ENCODE data around the gene DENND1B. TPM values are rescaled to one million over a fixed set of nuclear protein-coding genes. Genes with fewer than 3 reads are reported as not detected.

Gene DENND1B, protein sequence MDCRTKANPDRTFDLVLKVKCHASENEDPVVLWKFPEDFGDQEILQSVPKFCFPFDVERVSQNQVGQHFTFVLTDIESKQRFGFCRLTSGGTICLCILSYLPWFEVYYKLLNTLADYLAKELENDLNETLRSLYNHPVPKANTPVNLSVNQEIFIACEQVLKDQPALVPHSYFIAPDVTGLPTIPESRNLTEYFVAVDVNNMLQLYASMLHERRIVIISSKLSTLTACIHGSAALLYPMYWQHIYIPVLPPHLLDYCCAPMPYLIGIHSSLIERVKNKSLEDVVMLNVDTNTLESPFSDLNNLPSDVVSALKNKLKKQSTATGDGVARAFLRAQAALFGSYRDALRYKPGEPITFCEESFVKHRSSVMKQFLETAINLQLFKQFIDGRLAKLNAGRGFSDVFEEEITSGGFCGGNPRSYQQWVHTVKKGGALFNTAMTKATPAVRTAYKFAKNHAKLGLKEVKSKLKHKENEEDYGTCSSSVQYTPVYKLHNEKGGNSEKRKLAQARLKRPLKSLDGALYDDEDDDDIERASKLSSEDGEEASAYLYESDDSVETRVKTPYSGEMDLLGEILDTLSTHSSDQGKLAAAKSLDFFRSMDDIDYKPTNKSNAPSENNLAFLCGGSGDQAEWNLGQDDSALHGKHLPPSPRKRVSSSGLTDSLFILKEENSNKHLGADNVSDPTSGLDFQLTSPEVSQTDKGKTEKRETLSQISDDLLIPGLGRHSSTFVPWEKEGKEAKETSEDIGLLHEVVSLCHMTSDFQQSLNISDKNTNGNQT
- 22.0 TPM for total RNA-seq
- long read RNA-seq, full-length matches to known transcripts, result 8 of 40 reads
- long read RNA-seq, partial matches to known transcripts, result 5 of 40 reads
- long read RNA-seq, other reads (novel, unspliced or antisense), result 27 of 40 reads

DNA sequence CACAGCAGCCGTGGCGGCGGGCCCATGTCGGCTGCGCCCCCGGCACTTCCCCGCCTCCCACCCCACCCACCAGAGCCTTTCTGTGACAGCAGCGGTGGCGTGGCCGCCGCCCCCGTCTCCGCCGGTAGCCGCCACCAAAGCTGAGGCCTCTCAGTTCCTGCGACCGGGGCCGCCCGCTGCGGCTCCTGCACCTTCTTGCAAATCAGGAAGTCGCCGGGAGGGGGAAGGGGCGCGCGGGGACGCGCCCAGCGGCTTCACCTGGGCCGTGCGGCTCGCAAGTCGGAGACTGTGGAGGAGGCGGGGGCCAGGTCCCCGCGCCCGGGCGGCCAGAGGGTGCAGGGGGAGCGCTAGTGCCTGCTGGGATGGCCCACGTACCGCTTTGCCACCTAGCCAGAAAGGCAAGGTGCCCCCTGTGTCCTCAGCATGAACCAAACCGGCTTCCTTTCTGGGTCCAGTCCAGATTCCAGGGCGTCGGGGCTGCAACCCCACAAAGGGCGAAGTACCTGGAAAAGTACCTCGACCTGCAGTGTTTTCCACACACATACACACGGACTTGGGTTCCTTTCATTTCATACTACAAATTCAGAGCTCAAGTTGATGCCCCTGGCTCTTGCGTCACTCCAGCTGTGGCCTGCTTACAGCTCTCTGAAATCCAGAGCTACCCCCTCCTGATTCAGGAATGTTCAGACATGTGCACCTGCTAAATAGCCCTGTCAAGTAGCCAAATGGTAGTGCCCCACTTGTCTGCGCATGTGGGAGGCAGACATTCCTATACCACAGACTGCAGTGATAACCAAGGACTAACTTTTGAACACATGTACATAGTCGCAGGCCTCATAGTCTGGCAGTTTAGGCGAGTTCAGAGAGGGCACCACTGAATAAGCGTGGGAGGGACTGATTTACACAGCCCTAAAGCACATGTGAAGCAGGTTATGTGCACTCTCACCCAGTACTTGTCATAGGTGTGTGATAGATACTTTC, at the start of gene DENND1B:
Gene DENND1B, minus strand, starts transcription at position 199 of the 981 bp plus-strand sequence. CDS start 325 bp downstream, outside the sequence.
- peak; percentile 94 for DNase-seq (ENCODE audit: low spot score)
- intact Hi-C loops (cut with DNase I), result loop anchor here (2.0 to 10.0 kb wide), 2 partner anchors 139 to 379 kb away; partner anchors contain the start of gene NEK7

DNA sequence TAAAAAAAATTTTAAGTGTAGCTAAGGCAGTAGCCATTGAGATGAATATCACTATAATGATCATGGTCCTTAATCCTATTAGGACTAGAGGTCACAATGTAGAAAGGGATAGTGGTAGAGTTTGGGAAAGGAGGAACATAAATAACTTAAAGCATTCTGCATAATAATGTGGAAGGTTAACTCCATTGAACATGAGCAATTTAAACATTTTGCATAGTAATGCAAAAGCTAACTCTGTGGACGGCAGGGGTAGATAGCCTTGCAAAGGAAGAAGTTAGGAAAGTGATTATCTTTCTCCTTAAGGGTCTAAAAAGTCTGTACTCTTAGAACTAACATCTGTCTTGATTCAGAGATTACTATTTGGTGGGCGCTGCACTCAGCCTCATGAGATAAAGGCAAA, 39.0 kb upstream of the DENND1B start:
- no peak for DNase-seq (ENCODE audit: low spot score)
- intact Hi-C loops (cut with DNase I), result no loop called here

DNA sequence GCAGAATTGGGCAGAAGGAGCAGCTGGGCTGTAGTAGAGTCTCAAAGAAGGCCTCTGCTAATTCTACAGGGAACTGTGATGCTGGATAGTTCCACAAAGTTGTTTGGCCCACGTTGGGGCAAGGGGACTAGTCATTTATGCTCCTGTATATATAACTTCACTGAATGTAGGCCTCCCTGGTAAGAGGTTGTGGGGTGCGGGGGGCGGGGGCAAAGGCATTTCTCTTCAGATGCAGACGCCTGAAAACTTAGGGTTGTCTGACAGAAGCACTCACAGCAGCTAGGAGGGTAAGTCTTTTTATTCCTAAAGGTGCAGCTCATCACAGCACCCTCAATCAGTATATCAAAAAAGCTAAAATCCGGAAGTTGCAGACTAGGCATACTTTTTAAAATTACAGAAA, 38.5 kb upstream of the DENND1B start:
- no peak for DNase-seq (ENCODE audit: low spot score)
- intact Hi-C loops (cut with DNase I), result no loop called here

DNA sequence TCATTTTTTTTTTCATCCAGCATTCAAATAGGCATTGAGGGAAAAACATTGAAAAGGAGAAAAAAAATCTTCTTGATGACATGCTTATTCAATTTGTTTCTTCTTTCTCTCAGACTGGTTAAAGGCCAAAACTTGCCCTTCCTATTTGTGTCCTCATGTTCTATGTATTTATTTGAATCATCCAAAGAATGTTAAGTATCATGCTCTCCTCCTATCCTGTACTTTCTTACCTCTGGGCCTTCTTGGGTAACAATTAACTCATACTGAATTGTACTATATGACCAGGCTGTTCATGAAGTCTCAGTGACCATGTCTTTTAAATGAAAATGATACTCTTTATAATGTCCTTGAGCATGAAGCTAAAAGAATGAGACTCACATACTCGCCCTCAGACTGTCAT, 36.5 kb upstream of the DENND1B start:
- DNase-seq (ENCODE audit: low spot score), result no peak

DNA sequence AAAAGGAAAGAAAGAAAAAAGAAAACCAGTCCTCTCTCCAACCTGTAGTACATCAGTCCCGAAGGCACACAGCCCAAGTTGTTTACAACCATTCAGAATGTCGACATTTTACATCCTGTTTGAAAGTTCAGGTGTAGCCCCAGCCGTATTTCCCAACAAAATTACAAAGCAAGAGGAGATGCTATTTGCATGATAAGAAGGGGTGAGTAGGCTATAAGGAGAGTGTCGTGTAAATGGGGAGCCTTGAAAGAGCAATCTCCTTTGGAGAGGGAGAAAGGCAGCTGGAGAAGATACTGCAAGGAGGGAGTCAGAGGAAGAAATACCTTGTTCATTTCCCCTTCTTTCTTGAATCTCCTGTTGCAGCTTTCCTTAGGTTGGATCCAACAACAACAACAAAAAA, 35.5 kb upstream of the DENND1B start:
- no peak for DNase-seq (ENCODE audit: low spot score)
- intact Hi-C loops (cut with DNase I), result no loop called here

More for the DNA sequence above, 36.5 kb upstream of the DENND1B start:
- intact Hi-C loops (cut with DNase I), result no loop called here

DNA sequence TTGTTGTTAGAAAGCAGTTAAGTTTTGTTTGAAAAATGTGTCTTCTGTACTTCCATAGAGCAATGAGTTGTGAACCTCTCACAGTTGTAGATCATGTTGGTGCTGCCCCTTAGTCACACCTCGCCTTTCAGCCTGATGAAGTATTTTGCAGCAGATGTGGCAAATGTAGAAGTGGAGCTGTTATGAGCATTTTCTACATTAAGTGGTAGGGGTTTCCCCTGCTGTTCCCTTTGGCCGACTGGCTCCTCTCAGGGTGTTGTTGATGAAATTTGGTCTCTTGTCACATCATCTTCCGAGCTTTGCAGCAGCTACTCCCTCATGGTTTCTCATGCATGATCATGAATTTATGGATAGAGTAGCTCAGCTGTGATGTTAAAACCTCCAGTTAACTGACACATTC, 33.6 kb upstream of the DENND1B start:
- no peak for DNase-seq (ENCODE audit: low spot score)
- intact Hi-C loops (cut with DNase I), result no loop called here

DNA sequence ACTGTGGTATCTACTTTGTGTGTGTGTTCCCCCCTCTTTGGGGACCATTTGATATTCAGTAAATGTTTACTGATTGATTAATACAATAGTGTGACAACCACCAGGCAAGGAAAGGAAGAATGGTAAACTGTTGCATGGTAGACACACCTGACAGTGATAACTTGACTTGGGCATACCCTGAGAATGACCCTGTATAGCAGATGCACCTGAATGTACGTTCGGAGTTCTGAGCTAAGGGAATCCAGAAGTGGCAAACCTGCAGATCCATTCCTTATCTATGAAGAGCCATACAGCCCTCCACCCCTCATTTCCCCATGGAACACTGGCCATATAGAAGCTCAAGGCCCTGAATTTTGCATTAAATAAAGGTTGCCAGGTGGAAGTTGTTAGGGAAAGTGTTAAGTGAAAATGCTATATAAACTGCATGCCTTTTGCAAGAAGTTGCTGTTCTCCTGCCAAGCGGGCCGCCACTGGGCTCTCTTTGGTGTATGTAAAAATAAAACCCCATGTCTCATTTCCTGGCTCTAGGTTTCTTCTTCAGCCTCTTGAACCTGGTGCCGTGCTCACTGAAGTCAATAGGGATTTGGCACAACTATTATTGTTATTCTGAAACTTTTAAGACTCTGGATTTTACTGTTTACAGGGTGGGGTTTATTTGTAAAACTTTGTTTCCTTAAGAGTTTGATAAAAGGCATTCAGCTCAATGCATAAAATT, 32.6 kb upstream of the DENND1B start:
- DNase-seq (ENCODE audit: low spot score), result no peak
- intact Hi-C loops (cut with DNase I), result no loop called here

DNA sequence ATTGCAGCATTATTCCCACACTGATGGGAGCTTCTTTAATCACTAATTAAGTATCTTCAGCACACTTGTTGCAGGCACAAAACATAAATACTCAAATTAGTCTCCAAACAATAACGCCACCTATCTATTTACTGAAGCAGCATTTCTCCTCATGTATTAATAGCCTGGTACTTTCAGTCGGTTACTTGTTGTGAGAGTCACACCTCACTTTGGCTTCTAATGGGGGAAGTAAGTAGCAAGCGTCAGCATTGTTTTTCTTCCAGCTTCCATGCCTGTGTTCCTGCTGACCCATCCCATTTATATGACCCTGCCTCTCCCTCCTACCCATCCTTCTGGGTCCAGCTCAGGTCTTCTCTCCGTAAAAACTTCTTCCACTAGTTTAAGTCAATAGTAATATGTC, 31.9 kb upstream of the DENND1B start:
- intact Hi-C loops (cut with DNase I), result no loop called here
- DNase-seq (ENCODE audit: low spot score), result no peak

DNA sequence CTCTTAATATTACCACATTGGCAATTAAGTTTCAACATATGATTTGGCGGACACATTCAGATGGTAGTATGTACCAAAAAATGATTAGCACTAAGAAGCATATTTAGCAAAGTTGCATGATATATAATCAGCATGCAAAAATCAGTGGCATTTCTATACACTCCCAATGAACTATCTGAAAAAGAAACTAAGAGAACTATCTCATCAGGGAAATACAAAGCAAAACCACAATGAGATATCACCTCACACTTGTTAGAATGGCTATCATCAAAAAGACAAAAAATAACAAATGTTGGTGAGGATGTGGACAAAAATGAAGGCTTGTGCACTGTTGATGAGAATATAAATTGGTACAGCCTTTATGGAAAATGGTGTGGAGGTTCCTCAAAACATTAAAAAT, 31.4 kb upstream of the DENND1B start:
- intact Hi-C loops (cut with DNase I), result no loop called here
- DNase-seq (ENCODE audit: low spot score), result no peak

DNA sequence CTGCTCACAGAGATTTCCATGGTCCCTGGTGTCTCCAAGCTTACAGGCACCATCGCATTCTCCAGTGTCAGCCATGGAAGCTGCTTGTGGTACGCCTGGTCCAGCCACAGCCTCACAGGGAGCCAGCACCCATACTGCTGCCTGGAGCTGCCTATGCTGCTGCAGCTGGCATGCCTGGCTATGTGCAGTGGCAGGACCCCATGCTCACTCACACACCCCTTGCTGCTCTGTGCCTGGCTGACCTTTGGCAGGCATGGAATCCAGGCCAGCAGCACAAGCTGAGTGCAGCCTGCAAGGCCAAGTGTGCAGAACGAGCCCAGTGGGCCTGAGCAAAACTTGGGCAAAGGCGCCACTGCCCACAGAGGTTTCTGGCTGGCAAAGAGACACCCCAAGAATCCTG, 26.4 kb upstream of the DENND1B start:
- DNase-seq (ENCODE audit: low spot score), result peak; percentile 61
- intact Hi-C loops (cut with DNase I), result no loop called here

DNA sequence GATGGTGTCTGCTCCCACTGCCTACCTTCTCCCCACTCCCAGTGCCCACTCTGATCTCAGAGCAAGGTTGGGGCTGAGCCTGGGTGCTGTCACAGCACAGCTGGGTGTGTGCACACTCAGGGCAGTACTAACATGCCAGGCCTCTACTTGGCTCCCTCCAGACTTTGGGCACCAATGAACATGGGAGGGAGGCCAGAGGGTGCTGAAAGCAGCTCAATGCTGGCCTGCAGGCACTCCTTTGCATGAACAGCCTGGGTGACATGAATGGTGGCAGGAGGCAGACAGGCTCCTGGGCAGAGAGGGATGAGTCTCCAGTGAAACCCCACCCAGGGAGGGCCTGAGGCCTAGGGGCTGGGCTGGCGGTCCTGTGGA, 25.8 kb upstream of the DENND1B start:
- peak; percentile 70 for DNase-seq (ENCODE audit: low spot score)

DNA sequence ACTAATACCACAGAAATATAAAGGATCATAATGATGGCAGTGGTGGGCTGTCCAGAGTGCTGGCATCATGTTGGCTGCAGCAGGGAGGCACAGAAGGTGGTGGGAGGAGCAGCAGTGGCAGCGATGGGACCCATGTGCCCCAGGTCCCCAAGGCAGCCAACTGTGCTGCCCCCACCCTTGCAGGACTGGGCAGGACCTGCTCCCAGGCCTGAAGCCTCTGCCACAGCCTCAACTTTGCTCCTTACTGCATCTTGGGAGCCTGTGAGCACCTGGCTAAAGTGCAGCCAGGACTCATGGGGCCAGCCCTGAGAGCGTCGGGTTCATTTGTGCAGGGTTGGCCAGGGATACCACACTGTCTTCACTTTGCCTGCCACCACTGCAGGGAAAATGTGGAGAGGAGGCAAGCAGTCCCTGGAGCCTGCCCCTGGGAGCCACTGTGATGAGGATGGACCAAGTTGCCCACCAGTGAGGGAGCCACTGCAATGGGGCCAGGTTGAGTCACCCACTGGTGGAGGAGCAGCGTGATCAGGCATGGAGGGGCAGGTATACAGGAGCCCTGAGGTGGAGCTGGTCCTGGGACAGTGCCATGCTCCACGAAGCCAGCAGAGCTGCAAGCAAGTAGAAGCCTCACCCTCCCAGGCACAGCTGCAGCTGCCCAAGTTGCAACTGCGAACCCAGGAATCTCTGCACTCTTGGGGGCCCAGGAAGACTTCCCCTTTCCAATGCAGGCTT, 25.3 kb upstream of the DENND1B start:
- DNase-seq (ENCODE audit: low spot score), result peak; percentile 59
- intact Hi-C loops (cut with DNase I), result no loop called here

More for the DNA sequence above, 25.8 kb upstream of the DENND1B start:
- intact Hi-C loops (cut with DNase I), result no loop called here

DNA sequence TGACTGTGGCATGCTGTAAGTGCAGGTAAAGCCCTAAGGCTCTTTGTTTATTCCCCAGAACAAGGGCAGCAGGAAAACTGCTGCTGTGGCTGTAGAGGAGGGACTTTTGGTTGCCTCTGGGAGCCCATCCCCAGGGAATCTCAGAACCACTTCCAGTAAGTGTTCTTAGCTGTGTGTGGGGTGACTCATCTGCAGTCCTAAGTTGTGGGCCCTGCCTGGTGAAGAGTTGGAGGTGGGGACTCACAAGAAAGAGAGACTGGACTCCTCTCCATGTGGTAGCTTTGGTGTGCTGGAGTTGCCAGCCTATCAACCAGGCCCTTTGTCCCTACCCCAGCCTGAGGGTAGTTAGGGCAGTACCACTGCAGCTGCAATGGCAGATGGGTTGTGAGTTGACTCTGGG, 24.0 kb upstream of the DENND1B start:
- intact Hi-C loops (cut with DNase I), result no loop called here
- DNase-seq (ENCODE audit: low spot score), result peak; percentile 66

DNA sequence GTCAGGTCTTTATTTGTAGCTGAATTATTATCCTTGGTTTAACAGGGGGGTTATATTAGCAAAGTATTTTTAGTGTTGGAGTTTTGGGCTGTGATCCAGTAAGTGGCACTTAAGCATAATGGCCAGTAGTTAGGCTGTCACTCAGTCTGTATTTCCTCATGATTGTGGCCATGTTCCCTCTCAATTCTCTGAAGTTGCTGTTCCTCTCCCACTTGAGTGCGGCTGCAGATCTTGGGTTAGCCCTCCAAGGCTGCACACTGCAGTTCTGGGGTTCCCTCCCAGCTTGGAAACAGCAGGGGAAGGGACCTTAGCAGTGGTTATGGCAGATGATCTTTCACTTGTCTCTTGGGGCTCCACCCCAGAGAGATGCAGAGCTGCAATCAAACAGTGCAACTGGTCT, 23.2 kb upstream of the DENND1B start:
- no peak for DNase-seq (ENCODE audit: low spot score)
- intact Hi-C loops (cut with DNase I), result no loop called here

DNA sequence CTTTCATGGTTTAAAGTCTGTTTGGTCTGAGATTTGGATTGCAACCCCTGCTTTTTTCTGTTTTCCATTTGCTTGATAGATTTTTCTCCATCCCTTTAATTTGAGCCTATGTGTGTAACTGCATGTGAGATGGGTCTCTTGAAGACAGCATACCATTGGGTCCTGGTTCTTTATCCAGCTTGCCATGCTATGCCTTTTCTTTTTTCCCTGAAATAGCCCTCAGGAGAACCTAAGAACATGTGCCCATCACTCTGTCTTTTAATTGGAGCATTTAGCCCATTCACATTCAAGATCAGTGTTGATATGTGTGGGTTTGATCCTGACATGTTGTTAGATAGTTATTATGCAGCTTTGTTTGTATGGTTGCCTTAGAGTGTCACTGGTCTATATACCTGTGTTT, 21.7 kb upstream of the DENND1B start:
- DNase-seq (ENCODE audit: low spot score), result no peak
- intact Hi-C loops (cut with DNase I), result no loop called here

DNA sequence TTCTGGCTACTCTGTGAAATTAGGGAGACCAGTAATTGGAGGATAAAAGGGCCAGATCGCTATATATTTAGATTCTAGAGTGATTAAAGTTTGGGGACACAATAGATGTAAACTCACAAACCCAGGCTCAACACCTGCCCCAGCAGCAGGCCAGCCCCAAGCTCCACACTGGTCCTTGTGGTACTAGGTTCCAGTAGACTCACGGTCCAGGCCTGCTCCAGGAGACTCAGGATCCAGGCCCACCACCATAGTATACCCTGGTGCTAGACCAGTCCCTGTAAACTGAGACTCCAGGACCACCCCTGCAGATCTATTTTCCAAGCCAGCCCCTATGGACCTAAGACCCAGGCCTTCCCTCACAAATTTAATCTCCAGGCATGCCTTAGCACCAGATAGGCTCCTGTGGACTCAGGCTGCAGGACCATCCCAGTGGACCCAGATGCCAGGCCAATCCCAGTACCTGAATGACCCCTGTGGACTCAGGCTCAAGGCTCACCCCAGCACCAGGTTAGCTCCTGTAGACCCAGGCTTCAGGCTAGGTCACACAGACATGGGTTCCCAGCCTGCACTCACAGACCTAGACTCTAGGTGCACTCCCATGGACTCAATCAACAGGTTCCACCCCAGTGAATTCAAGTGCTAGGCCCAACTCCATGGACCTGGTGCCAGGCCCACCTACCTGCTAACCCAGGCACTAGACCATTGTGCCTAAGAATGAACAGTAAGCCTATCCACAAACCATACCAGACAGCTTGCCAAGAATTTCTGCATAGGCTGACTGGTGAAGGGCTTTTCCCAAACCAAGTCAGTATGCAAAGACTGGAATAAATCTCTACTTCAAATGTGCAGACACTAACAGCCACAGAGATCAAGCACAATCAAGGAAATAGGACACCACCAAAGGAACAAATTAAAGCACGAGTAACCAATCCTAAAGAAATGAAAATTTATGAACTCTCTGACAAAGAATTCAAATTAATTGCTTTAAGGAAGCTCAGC, 13.8 kb upstream of the DENND1B start:
- intact Hi-C loops (cut with DNase I), result no loop called here
- DNase-seq (ENCODE audit: low spot score), result peak; percentile 64
